K562 (cell line): Measurements from ENCODE around the gene RAD23B. TPM values are rescaled to one million over a fixed set of nuclear protein-coding genes. Genes with fewer than 3 reads are reported as not detected.

Source experiments
- CEBPB ChIP-seq: fragments of 450-650 bp; IDR thresholded peaks from 2 replicates; pipeline ENCODE4 v1.6.1; 2016; ENCODE audit warnings: missing genetic modification characterization, missing compliant biosample characterization
- HIVEP1 ChIP-seq: fragments of 250-450 bp; sonication (Bioruptor Pico); IDR thresholded peaks from 2 replicates; pipeline ENCODE4 v1.4.0; 2020; ENCODE audit warnings: mild to moderate bottlenecking
- MEIS2 ChIP-seq: fragments of 450-650 bp; IDR thresholded peaks from 2 replicates; pipeline ENCODE4 v1.6.1; 2014; ENCODE audit warnings: mild to moderate bottlenecking; ENCODE audit not compliant: partially characterized antibody
- MXI1 ChIP-seq: IDR thresholded peaks from 2 replicates; pipeline ENCODE4 v1.6.1; 2011; ENCODE audit warnings: low read depth, mild to moderate bottlenecking, improper control_type of control experiment, low read length
- NFIC ChIP-seq: fragments of 450-650 bp; IDR thresholded peaks from 2 replicates; pipeline ENCODE4 v1.6.1; 2017; ENCODE audit warnings: mild to moderate bottlenecking, inconsistent platforms
- NR2C2 ChIP-seq, 2 experiments: fragments of 200-800 bp in 1 of 2; sonication (Bioruptor generic) in 1 of 2; sonication (generic) in 1 of 2; formaldehyde crosslinking in 1 of 2; IDR thresholded peaks; 2 replicates each; pipeline versions ENCODE4 v1.6.1 to v1.8.0; 2016 to 2022; ENCODE audit warnings: mild to moderate bottlenecking in 1 of 2, missing compliant biosample characterization in 1 of 2, missing genetic modification characterization in 1 of 2, missing genetic modification reagents in 1 of 2
- PHF21A ChIP-seq: fragments of 450-650 bp; IDR thresholded peaks from 2 replicates; pipeline ENCODE4 v1.6.1; 2017; ENCODE audit warnings: low read depth, borderline replicate concordance
- PML ChIP-seq: IDR thresholded peaks from 2 replicates; pipeline ENCODE4 v1.6.1; 2012; ENCODE audit warnings: low read length, inconsistent platforms
- TAF1 ChIP-seq: IDR thresholded peaks from 2 replicates; pipeline ENCODE4 v1.6.1; 2011; ENCODE audit warnings: mild to moderate bottlenecking, low read length, moderate library complexity; ENCODE audit not compliant: insufficient read depth, control insufficient read depth, severe bottlenecking; ENCODE audit errors: extremely low read depth
- XRCC4 ChIP-seq: IDR thresholded peaks from one replicate; pipeline ENCODE4 v1.6.1; 2011; ENCODE audit not compliant: insufficient read depth, insufficient read length; ENCODE audit errors: extremely low read depth
- ZEB2 ChIP-seq: fragments of 450-650 bp; IDR thresholded peaks from 2 replicates; pipeline ENCODE4 v1.6.1; 2016
- ZNF41 ChIP-seq: fragments of 250-450 bp; sonication (Bioruptor Pico); conservative IDR thresholded peaks from 2 replicates; pipeline ENCODE4 v1.4.0; 2020; ENCODE audit warnings: mild to moderate bottlenecking
- ZNF707 ChIP-seq: fragments of 250-450 bp; sonication (Bioruptor Pico); conservative IDR thresholded peaks from 2 replicates; pipeline ENCODE4 v1.8.0; 2022; ENCODE audit warnings: inconsistent platforms, mild to moderate bottlenecking, moderate library complexity
- ZZZ3 ChIP-seq: fragments of 450-650 bp; IDR thresholded peaks from 2 replicates; pipeline ENCODE4 v1.6.1; 2016; ENCODE audit warnings: antibody characterized with exemption, mild to moderate bottlenecking, moderate library complexity
- polyA plus RNA-seq, 8 experiments: library from polyadenylated mRNA; depleted of rRNA in 4 of 8; stranded (reverse) in 5 of 8; unstranded in 3 of 8; fragments of >200 nt; fragmentation: Nextera tagmentation in 2 of 8; fragmentation: Illumina TruSeq in 1 of 8; extraction: Ambion mirVana in 2 of 8; extraction: Trizol in 1 of 8; gene quantifications; 2 replicates each; pipeline versions ENCODE4 v1.2.1 to v1.2.3, GENCODE V29; 2011 to 2014; ENCODE audit warnings: inconsistent platforms in 1 of 8, missing spikeins in 1 of 8
- total RNA-seq, 7 experiments: library from RNA; depleted of rRNA in 6 of 7; stranded (reverse); fragments of >200 nt in 6 of 7; fragmentation: Illumina TruSeq in 2 of 7; extraction: Trizol in 2 of 7; gene quantifications; 2 replicates each; pipeline versions ENCODE4 v1.2.1 to v1.2.3, GENCODE V29; 2011 to 2021; ENCODE audit warnings: low replicate concordance in 1 of 7
- TF ChIP-seq, protein P1 (sequence below), 3 experiments: fragments of 200-800 bp in 1 of 3; sonication (Bioruptor generic) in 1 of 3; sonication (generic) in 1 of 3; formaldehyde crosslinking in 1 of 3; IDR thresholded peaks; 2 replicates each; pipeline versions ENCODE4 v1.6.1 to v1.8.0; 2016 to 2022; ENCODE audit warnings: mild to moderate bottlenecking in 2 of 3, missing compliant biosample characterization in 2 of 3, missing genetic modification characterization in 2 of 3, missing genetic modification reagents in 1 of 3
- TF ChIP-seq, protein P2 (sequence below): fragments of 250-450 bp; sonication (Bioruptor Pico); IDR thresholded peaks from 2 replicates; pipeline ENCODE4 v1.9.0; 2021; ENCODE audit warnings: mild to moderate bottlenecking, inconsistent platforms
- TF ChIP-seq, protein P3 (sequence below), 2 experiments: fragments of 450-650 bp; IDR thresholded peaks; 2 replicates each; pipeline ENCODE4 v1.6.1; 2016
- TF ChIP-seq, protein P4 (sequence below): fragments of 250-450 bp; sonication (Bioruptor Pico); IDR thresholded peaks from 2 replicates; pipeline ENCODE4 v1.4.0; 2020; ENCODE audit warnings: borderline replicate concordance

Gene RAD23B
- total and polyA plus RNA-seq, 9 of the 15 experiments (the other 6 are each of a cell fraction or from before 2014, with no cell fraction given): 14.5 to 184 (median 114) TPM

DNA sequence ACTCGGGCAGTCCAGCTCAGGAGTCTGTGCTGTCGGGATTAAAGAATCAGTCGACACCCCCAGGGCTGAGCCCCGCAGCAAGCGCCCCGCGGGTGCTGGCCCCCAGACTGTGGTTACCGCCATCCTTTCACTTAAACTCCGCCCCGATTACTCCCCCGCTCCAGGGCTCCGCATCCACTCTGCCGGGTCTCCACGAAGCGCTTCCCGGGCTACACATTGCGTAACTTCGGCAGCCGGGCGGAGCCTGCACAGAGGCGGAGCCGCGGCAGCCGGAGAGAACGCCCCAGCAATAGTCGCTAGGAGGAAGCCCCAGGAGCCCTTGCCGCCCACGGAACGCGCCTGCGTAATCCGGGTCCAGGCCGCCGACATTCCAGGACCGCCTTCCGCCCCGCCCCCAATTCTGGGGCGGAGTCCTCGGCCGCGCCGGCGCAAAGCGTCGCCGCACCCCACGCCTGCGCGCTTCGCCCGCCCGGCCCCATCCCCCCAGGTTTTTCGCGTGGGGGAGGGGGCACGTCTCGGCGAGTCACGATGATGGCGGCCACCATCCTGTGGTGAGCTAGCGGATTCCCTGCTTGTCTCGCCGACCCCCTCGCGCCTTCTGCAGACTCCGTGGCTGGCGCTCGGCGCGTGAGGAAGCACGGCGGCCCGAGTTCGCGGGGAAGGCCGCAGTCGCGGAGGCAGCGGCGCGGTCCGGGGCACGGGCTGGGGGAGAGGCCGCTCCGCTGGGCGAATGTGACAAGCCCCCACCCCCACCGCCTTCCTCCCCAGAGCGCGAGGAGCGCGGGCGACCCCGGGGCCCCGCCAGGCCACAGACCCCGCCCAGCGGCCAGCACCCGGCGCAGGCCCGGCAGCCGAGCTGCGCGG lies at the start of gene RAD23B (continued):
- TF ChIP-seq ZEB2 (no peak; the same call in 1 of the 2 replicates), XRCC4 (no peak), PML (peak; percentile 31; the same call in 1 of the 2 replicates), NFIC (peak; percentile 35), NR2C2 (CRISPR knock-in tag; IDR thresholded peaks at IDR 0.05) (peak; percentile 50; the same call in 1 of the 2 replicates), NR2C2 (tag; IDR thresholded peaks at IDR 0.05) (peak; percentile 39; the same call in 1 of the 2 replicates), ZNF707 (no peak), ZNF41 (CRISPR knock-in tag) (no peak), MXI1 (peak; percentile 77), PHF21A (0 out of 2 replicates have a peak, but pooled peaks have one; percentile 57), MEIS2 (peak; percentile 94), ZZZ3 (no peak), TAF1 (peak; percentile 91), HIVEP1 (CRISPR knock-in tag) (no peak), CEBPB (tag) (peak; percentile 100)
- TF ChIP-seq, protein P1, sequence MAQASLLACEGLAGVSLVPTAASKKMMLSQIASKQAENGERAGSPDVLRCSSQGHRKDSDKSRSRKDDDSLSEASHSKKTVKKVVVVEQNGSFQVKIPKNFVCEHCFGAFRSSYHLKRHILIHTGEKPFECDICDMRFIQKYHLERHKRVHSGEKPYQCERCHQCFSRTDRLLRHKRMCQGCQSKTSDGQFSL (CRISPR knock-in tag; IDR thresholded peaks at IDR 0.05): peak; percentile 79; the same call in 1 of the 2 replicates
- TF ChIP-seq, protein P1 (tag; IDR thresholded peaks at IDR 0.05): no peak
- TF ChIP-seq, protein P2, sequence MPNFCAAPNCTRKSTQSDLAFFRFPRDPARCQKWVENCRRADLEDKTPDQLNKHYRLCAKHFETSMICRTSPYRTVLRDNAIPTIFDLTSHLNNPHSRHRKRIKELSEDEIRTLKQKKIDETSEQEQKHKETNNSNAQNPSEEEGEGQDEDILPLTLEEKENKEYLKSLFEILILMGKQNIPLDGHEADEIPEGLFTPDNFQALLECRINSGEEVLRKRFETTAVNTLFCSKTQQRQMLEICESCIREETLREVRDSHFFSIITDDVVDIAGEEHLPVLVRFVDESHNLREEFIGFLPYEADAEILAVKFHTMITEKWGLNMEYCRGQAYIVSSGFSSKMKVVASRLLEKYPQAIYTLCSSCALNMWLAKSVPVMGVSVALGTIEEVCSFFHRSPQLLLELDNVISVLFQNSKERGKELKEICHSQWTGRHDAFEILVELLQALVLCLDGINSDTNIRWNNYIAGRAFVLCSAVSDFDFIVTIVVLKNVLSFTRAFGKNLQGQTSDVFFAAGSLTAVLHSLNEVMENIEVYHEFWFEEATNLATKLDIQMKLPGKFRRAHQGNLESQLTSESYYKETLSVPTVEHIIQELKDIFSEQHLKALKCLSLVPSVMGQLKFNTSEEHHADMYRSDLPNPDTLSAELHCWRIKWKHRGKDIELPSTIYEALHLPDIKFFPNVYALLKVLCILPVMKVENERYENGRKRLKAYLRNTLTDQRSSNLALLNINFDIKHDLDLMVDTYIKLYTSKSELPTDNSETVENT (CRISPR knock-in tag): peak; percentile 82
- TF ChIP-seq, protein P3, sequence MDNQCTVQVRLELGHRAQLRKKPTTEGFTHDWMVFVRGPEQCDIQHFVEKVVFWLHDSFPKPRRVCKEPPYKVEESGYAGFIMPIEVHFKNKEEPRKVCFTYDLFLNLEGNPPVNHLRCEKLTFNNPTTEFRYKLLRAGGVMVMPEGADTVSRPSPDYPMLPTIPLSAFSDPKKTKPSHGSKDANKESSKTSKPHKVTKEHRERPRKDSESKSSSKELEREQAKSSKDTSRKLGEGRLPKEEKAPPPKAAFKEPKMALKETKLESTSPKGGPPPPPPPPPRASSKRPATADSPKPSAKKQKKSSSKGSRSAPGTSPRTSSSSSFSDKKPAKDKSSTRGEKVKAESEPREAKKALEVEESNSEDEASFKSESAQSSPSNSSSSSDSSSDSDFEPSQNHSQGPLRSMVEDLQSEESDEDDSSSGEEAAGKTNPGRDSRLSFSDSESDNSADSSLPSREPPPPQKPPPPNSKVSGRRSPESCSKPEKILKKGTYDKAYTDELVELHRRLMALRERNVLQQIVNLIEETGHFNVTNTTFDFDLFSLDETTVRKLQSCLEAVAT (IDR thresholded peaks at IDR 0.05): peak in 1 of 2 experiments; percentile 14; a peak in 1 of 4 replicates
- TF ChIP-seq, protein P4, sequence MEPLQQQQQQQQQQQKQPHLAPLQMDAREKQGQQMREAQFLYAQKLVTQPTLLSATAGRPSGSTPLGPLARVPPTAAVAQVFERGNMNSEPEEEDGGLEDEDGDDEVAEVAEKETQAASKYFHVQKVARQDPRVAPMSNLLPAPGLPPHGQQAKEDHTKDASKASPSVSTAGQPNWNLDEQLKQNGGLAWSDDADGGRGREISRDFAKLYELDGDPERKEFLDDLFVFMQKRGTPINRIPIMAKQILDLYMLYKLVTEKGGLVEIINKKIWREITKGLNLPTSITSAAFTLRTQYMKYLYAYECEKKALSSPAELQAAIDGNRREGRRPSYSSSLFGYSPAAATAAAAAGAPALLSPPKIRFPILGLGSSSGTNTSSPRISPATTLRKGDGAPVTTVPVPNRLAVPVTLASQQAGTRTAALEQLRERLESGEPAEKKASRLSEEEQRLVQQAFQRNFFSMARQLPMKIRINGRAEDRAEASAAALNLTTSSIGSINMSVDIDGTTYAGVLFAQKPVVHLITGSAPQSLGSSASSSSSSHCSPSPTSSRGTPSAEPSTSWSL (CRISPR knock-in tag): no peak
